ENCODE results near the gene HGFAC.

HGFAC gene

DNA sequence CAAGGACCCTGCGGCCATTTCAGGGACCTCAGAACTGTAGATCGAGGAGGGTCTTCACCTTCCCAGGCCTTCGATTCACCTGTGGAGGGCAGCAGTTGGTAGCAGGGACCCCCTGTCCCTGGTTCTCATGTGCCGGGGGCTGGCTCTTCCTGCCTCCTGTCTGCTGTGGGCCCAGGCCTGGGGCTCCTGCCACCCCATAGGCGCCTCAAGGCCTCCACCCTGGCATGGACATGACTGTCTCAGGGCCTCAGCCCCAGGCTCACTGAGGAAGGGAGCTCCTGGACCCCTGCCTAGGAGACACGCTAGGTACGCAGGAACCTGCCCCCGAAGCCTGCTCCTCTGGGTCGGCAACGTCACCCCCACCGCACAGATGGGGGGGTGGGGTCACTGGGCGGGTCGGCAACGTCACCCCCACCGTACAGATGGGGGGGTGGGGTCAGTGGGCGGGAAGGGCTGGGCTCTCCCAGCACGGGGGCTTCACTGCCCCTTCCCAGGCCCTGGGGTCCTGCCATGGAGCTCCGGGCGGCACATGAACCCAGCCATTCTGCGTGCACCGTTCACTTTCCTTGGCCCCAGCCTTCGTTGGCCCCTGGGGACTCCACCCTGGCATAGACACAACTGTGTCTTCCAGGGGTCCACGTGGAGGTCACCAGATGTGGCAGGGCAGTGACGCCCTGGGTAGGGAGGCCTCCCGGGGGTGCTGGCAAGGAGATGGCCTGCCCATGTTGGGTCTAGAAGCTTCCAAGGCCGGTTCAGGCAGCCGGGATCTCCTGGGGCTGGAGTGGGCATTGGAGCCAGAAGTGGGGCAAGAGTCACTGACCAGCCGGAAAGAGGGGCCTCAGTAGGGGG is 3.5 kb upstream of the HGFAC start:
- in situ Hi-C loops (cut with MboI; ENCODE audit: low pct_unique_long_range_greater_than_20kb, low sequenced_read_pairs) = loop anchor here (10.0 kb wide), 1 partner anchor 93 kb away; no protein-coding TSS in a partner anchor

DNA sequence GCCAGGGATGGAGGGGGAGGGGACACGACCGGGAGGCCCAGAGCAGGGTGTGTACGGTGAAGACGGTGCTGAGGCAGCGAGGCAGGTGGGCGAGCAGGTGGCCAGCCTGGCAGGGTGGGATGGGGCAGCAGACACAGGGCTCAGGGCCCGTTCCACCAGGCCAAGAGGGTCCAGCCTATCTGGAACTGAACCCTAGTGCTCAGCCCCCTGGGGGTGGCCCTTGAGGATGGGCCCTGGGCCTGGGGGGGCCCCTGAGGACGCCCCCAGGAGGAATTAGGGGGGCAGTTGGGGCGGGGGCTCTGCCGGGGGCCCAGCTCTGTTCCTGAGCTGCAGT is 3.0 kb upstream of the HGFAC start:
- DNase-seq = no peak
- in situ Hi-C loops (cut with MboI; ENCODE audit: low pct_unique_long_range_greater_than_20kb, low sequenced_read_pairs) = loop anchor here (10.0 kb wide), 1 partner anchor 94 kb away; no protein-coding TSS in a partner anchor

More for the DNA sequence above, 3.5 kb upstream of the HGFAC start:
- DNase-seq = no peak

DNA sequence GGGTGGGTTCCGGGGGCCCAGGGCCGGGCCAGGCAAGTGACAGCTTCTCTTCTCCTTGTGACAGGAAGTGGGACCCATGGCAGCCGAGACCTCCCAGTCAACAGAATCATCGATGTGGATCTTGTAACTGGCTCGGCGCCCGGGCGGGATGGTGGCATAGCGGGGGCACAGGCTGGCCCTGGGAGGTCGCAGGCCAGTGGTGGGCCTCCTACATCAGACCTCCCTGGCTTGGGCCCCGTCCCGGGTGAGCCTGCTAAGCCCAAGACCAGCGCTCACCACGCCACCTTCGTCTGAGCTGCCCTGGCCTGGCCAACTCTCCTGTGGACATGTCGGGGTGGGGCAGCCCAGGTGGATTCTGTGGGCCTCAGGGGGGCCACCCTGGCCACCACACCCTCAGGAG is 2.4 kb upstream of the HGFAC start:
- DNase-seq = no peak
- in situ Hi-C loops (cut with MboI; ENCODE audit: low pct_unique_long_range_greater_than_20kb, low sequenced_read_pairs) = loop anchor here (10.0 kb wide), 1 partner anchor 95 kb away; no protein-coding TSS in a partner anchor

DNA sequence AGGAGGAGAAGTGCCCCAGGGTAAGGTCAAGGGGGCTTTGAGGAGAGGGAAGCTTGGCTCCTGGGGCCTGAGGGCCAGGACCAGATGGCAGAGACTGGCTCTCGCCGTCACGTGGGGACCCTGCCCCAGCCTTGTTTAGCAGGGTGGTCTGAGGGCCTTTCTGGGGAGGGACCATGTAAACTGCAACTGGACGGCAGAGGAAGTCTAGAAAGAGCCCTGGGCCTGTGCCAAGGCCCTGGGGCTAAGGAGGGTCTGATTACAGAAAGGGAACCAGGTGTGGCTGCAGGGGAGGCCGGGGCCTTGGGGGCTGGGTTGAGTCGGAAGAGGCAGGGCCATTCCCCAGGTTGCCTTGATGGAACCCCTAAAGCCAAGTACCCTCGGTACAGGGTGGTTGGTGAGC is 1.8 kb upstream of the HGFAC start:
- in situ Hi-C loops (cut with MboI; ENCODE audit: low pct_unique_long_range_greater_than_20kb, low sequenced_read_pairs) = no loop called here
- DNase-seq = no peak

DNA sequence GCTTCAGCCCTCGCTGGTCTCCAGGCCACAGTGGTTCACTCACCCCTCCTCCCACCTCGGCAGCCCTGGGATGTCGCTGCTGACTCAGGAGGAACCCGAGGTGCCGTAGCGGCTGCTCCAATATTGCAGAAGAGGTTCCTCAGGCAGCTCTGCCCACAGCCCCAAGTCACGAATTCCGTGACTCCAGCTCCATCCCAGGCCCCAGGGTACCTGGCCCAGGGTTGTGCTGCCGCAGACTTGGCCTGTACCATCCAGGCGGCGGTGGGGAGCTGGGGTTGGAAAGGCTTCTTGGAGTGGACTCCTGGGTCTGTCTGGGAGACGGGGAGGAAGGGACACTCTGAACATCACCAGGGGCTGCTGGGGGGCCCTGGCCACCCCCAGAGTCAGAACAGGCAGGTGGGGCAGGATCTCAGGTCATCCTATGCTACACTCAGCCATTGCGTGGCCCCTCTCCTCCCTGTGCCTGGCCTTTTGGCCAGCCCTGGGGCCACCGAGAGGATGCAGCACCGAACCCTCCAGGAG is 728 bp upstream of the HGFAC start:
- no peak for DNase-seq
- in situ Hi-C loops (cut with MboI; ENCODE audit: low pct_unique_long_range_greater_than_20kb, low sequenced_read_pairs) = no loop called here

DNA sequence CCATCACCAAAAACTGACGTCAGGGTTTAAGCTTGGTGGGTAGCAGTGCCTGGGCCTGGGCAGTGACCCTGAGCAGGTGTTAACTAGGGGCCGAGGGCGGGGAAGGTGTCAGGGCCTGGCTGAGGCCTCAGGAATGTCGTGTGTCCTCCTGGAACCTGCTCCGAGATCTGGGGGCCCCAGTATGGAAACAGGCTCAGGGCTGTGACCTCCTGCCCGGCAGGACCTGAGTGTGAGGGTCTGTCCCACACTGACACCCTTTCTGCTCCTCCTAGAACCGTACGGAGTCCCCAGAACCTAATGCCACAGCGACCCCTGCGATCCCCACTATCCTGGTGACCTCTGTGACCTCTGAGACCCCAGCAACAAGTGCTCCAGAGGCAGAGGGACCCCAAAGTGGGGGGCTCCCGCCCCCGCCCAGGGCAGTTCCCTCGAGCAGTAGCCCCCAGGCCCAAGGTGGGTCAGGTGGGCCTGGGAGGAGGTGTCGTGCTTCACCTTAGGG is 741 bp downstream of the HGFAC start:
- in situ Hi-C loops (cut with MboI; ENCODE audit: low pct_unique_long_range_greater_than_20kb, low sequenced_read_pairs) = no loop called here
- DNase-seq = no peak

DNA sequence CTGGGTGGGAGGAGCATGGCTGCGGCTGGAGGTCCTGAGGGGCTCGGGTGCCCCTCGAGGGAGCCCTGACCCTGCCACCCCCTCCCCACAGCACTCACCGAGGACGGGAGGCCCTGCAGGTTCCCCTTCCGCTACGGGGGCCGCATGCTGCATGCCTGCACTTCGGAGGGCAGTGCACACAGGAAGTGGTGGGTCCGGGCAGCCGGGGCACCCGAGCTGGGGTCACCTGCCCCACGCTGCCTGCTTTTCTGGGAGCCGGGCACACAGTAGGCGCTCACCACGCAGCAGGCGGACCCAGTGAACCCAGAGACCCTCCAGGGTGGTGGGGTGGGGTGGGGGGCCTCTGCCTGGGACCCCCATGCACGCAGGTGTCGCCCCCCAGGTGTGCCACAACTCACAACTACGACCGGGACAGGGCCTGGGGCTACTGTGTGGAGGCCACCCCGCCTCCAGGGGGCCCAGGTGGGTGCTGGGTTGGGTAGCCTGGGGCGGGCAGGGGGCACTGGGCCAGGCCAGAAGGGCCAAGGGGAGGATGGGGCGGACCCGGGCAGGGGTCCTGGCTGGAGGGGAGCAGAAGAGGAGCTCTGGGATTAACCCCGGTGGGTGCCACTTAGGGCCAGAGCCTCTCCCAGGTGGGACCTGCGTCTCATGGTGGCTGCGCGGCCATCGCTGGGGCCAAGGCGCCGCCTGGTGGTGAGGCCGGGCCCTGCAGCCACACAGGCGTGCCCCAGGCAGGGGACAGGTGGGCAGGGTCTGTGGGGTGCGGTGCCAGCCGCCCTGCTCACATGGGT is 1.4 kb downstream of the HGFAC start:
- in situ Hi-C loops (cut with MboI; ENCODE audit: low pct_unique_long_range_greater_than_20kb, low sequenced_read_pairs) = no loop called here
- DNase-seq = peak; percentile 62

DNA sequence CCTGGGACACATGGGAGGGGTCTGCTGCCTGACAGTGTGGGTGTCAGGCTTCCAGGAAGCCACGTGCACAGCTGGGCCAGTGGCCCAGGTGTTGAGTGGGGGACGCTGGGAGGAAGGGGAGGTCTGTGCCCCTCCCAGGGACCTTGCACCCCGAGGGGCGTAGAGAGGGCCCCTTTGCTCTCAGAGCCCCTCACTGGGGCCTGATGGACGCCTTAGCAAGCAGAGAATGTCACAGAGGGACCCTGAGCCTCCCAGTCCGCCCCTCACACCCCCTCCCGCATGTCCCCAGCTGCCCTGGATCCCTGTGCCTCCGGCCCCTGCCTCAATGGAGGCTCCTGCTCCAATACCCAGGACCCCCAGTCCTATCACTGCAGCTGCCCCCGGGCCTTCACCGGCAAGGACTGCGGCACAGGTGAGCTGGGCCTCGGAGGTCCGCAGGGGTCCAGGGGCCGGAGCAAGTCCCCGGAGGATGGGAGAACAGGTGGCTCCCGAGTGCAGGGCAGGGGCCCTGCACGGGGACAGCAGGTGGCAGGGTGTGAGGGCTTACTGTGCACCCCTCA is 2.1 kb downstream of the HGFAC start:
- DNase-seq = no peak
- in situ Hi-C loops (cut with MboI; ENCODE audit: low pct_unique_long_range_greater_than_20kb, low sequenced_read_pairs) = no loop called here

DNA sequence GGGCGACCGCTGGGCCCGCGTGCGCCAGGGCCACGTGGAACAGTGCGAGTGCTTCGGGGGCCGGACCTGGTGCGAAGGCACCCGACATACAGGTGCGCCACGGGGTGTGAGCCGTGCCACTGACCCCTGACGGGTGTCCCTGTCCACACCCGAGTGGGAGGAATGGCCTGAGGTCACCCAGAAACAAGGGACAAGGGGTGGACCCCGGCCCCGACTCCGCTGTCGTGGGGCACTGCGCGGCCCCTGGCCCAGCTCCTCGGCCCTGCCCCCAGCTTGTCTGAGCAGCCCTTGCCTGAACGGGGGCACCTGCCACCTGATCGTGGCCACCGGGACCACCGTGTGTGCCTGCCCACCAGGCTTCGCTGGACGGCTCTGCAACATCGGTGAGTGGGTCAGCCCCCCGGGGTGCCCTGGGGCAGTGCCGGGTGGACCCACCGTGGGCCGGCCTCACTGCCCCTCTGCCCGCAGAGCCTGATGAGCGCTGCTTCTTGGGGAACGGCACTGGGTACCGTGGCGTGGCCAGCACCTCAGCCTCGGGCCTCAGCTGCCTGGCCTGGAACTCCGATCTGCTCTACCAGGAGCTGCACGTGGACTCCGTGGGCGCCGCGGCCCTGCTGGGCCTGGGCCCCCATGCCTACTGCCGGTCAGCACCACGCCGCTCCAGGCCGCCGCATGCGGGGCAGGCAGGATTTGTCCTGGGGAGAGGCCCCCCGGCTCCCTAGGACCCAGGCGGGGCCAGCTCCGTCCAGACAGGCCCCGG is 2.8 kb downstream of the HGFAC start:
- in situ Hi-C loops (cut with MboI; ENCODE audit: low pct_unique_long_range_greater_than_20kb, low sequenced_read_pairs) = no loop called here
- DNase-seq = no peak

DNA sequence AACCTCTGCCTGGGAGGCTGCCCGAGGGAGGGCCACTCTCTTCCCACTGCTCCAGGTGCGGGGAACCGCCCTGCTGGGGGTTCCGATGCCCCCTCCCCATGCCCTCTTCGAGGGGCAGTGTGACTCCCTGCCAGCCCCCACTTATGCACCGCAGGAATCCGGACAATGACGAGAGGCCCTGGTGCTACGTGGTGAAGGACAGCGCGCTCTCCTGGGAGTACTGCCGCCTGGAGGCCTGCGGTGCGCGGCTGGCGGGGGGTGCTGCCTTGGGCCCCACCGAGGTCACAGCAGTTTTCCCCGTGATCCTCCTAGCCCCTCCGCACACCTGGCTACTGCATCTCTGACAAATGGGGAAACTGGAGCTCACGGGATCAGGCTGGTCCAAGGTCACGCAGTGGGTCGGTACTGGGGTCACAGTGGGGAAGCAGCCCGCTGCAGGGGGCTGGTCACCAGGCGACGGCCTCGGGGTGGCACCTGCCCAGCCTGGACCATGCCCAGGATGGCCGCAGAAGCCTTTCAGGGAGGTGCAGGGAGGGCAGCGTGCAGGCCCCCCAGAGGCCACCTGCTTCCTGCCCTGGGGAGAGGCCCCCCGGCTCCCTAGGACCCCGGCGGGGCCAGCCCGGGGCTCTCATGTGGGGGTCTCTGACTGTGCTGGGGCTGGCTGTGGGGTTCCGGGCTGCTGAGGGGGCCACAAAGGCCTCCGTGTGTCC is 3.5 kb downstream of the HGFAC start:
- no peak for DNase-seq
- in situ Hi-C loops (cut with MboI; ENCODE audit: low pct_unique_long_range_greater_than_20kb, low sequenced_read_pairs) = no loop called here

DNA sequence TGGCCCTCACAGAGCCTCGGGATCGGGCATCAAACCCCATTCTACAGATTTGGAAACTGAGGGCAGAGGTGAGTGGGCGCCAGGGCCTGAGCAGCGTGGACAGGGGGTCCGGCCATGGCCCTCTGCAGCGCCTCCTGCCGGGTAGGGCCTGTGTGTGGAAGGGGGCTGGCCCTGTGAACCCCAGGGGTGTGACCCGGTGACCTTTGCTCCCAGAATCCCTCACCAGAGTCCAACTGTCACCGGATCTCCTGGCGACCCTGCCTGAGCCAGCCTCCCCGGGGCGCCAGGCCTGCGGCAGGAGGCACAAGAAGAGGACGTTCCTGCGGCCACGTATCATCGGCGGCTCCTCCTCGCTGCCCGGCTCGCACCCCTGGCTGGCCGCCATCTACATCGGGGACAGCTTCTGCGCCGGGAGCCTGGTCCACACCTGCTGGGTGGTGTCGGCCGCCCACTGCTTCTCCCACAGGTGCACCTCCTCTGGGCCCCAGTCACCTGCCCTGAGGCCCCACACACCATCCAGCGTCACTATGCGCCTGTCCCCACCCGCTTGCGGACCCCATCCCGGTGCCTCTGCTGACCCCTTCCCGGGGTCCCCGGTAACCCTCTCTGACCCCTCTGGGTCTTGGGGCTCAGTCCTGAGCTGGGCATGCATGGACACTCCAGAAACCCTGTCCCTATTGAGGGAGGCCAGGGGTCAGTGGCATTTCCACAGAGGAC is 4.2 kb downstream of the HGFAC start:
- no peak for DNase-seq
- in situ Hi-C loops (cut with MboI; ENCODE audit: low pct_unique_long_range_greater_than_20kb, low sequenced_read_pairs) = no loop called here

DNA sequence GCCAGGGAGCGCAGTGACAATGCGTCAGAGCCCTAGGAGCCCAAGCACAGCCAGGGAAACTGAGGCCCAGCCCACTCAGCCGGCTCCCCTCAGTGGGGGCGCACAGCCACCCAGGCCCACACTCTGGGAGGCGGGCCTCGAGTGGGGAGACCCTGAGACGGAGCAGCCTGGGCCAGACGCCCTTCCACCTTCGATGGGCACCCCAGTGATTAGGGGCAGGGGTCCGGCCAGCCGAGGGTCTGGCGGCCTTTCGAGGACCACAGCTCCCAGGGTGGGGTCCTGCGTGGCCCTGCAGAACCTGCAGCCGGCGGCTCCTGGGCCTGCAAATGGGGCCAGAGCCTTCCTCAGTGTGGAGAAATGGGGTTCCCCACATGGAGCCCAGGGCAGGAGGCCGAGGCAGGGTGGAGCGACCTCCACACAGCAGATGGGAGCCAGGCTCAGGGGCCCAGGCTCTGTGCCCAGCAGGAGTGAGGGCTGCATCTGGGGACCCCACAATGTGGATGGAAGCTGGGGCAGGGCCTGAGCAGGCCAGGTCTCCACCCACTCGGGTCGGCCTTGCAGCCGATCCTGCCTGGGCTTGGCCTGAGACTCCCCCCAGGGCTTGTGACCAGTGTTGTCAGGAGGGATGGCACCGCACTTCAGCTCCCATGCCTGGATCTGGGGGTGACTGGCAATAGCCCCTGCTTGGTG is 5.0 kb downstream of the HGFAC start:
- in situ Hi-C loops (cut with MboI; ENCODE audit: low pct_unique_long_range_greater_than_20kb, low sequenced_read_pairs) = no loop called here
- no peak for DNase-seq

DNA sequence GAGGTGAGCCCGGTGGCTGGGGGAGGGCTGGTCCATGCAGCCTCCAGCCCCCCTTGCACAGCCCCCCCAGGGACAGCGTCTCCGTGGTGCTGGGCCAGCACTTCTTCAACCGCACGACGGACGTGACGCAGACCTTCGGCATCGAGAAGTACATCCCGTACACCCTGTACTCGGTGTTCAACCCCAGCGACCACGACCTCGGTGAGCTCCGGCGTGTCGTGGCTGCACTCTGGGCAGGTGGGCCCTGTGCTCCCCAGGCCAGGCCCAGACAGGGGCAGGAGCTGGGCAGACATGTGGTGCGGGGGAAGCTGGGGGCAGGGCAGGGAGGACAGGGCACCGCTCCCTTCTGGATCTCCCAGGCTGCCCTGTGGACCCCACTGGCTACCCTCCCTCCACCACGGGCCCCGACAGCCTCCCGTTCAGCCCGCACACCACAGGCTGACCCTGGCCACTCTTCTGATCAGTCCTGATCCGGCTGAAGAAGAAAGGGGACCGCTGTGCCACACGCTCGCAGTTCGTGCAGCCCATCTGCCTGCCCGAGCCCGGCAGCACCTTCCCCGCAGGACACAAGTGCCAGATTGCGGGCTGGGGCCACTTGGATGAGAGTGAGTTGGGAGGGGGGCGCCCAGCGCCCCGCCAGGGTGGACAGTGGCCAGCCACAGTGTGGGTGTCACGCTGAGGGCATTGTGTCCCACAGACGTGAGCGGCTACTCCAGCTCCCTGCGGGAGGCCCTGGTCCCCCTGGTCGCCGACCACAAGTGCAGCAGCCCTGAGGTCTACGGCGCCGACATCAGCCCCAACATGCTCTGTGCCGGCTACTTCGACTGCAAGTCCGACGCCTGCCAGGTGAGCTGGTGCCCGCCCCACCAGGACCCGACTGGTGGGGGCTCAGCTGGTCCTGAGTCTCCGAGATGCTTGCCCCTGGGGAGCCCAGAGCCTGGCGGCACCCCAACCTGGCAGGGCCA is 5.9 kb downstream of the HGFAC start:
- in situ Hi-C loops (cut with MboI; ENCODE audit: low pct_unique_long_range_greater_than_20kb, low sequenced_read_pairs) = no loop called here
- no peak for DNase-seq

DNA sequence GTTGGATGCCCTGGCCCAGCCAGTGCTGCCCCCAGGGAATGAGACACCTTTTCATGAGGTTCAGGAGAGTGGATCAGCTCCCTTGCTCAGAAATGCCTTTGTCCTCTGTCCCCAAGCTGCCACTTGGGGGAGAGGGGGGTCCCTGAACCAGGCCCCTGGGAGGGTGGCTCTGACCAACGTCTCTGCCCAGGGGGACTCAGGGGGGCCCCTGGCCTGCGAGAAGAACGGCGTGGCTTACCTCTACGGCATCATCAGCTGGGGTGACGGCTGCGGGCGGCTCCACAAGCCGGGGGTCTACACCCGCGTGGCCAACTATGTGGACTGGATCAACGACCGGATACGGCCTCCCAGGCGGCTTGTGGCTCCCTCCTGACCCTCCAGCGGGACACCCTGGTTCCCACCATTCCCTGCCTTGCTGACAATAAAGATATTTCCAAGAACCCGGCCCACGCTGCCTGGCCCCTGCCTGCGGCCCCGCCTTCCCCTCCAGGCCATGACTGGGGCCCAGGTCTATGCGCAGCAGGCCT is 7.3 kb downstream of the HGFAC start:
- in situ Hi-C loops (cut with MboI; ENCODE audit: low pct_unique_long_range_greater_than_20kb, low sequenced_read_pairs) = no loop called here
- DNase-seq = no peak

DNA sequence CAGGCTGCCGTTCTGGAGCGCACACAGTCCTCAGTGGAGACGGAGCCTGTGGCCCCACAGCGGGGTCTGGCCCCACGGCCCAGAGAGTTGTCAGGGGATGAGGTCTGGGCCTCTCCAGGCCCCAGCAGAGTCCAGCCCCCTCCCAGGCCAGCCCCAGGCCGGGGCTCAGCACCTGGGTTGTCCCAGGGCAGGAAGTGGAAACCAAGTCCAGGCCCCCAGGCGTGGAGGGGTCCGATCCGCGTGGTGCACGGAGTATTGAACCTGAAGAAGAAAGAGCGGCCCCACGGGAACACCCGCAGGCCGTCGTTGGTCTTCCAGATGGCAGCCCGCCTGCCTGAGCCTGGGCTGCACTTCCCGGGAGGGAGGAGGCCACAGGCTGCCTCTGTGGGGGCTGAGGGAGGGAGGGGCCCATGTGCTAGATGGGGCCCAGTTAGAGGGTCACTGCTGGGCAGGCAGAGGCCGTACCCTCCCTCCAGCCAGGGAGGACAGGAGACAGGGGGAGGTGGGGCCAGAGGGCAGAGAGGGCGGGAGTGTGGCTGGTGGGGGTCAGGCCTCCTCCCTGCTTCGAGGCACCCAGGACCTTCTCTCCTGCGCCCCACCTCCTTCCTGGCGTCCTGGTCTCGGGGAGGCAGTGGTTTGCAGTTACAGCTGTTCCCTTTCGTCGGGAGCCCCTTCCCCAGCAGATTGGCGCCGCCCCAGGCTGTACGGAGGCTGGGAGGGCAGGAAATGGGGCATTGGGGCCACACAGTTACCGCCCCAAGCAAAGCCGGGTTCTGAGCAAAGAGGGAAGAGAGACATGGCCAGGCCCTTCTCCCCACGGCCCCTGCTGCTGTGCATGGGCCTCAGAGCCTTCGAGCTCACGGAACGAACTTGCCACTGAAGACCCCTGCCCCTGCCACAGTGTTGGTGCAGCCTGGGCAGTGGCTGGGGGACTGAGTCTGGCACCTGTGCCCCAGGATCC is 8.1 kb downstream of the HGFAC start:
- no peak for DNase-seq
- in situ Hi-C loops (cut with MboI; ENCODE audit: low pct_unique_long_range_greater_than_20kb, low sequenced_read_pairs) = no loop called here
